SK-N-SH treated with all-trans-retinoic acid at 6 μM for 48 hours (cell line): ENCODE measurements around the gene CIT.

Experiments used
- BACH2 ChIP-seq: fragments of 250-450 bp; sonication (Bioruptor Pico); IDR thresholded peaks from 2 replicates; pipeline ENCODE4 v1.9.0; 2021; ENCODE audit warnings: mild to moderate bottlenecking, borderline replicate concordance
- CREB5 ChIP-seq: fragments of 250-450 bp; sonication (Bioruptor Pico); IDR thresholded peaks from 2 replicates; pipeline ENCODE4 v1.5.1; 2020; ENCODE audit warnings: low read depth, mild to moderate bottlenecking, moderate library complexity
- PATZ1 ChIP-seq: fragments of 250-450 bp; sonication (Bioruptor Pico); IDR thresholded peaks from 2 replicates; pipeline ENCODE4 v1.8.0; 2020; ENCODE audit warnings: mild to moderate bottlenecking, moderate library complexity, borderline replicate concordance
- POU6F1 ChIP-seq: fragments of 250-450 bp; sonication (Bioruptor Pico); IDR thresholded peaks from 2 replicates; pipeline ENCODE4 v1.8.0; 2021; ENCODE audit warnings: low read depth, mild to moderate bottlenecking, moderate library complexity, borderline replicate concordance
- PPARA ChIP-seq: fragments of 250-450 bp; sonication (Bioruptor Pico); IDR thresholded peaks from 2 replicates; pipeline ENCODE4 v1.5.0; 2020; ENCODE audit warnings: mild to moderate bottlenecking, borderline replicate concordance
- TCF4 ChIP-seq: fragments of 250-450 bp; sonication (Bioruptor Pico); IDR thresholded peaks from 2 replicates; pipeline ENCODE4 v1.8.0; 2021; ENCODE audit warnings: mild to moderate bottlenecking, moderate library complexity, borderline replicate concordance
- TOX ChIP-seq: fragments of 250-450 bp; sonication (Bioruptor Pico); IDR thresholded peaks from 2 replicates; pipeline ENCODE4 v1.8.0; 2021; ENCODE audit warnings: mild to moderate bottlenecking, moderate library complexity, borderline replicate concordance
- TSHZ2 ChIP-seq: fragments of 250-450 bp; sonication (Bioruptor Pico); IDR thresholded peaks from 2 replicates; pipeline ENCODE4 v1.5.0; 2020; ENCODE audit warnings: mild to moderate bottlenecking, moderate library complexity
- ZC3H10 ChIP-seq: fragments of 250-450 bp; sonication (Bioruptor Pico); IDR thresholded peaks from 2 replicates; pipeline ENCODE4 v1.5.1; 2021; ENCODE audit warnings: mild to moderate bottlenecking, moderate library complexity
- ZFP3 ChIP-seq: fragments of 250-450 bp; sonication (Bioruptor Pico); IDR thresholded peaks from 2 replicates; pipeline ENCODE4 v1.5.0; 2020; ENCODE audit warnings: mild to moderate bottlenecking, moderate library complexity

GRCh38 chr12:119665164-119665929 lies 211.8 kb downstream of the CIT start:
- TF ChIP-seq ZC3H10 (CRISPR knock-in tag) (no peak), TCF4 (CRISPR knock-in tag) (no peak), BACH2 (CRISPR knock-in tag) (no peak), TOX (CRISPR knock-in tag) (no peak), ZFP3 (CRISPR knock-in tag) (no peak), CREB5 (CRISPR knock-in tag) (no peak), TSHZ2 (no peak), POU6F1 (no peak), PATZ1 (CRISPR knock-in tag) (no peak), PPARA (CRISPR knock-in tag) (no peak)
